Measurements from ENCODE around the gene NUCB1.

DNA sequence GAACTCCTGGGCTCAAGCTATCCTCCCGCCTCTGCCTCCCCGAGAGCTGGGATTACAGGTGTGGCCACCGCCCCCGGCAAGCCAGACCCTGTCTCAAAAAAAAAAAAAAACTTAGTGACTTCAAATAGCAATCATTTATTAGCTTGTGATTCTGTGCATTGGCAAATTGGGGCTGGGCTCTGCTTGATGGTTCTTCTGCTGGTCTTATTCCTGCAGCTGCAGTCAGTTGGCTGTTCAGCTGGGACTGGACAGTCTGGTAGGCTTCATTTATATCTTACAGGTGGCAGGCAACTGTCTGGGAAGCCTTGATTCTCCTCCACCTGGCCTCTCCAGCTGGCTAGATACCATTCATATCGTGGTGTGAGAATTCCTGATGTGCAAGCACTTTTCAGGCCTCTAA lies 40.8 kb downstream of the NUCB1 start:
- no peak for TF ChIP-seq EZH2 (IDR thresholded peaks at IDR 0.05)
- TF ChIP-seq POLR2AphosphoS5 (IDR thresholded peaks at IDR 0.05; ENCODE audit: borderline replicate concordance, low read depth, low read length): no peak
- no peak for TF ChIP-seq FOXP2 (optimal IDR thresholded peaks at IDR 0.05; ENCODE audit: control extremely low read depth, extremely low read length, insufficient read depth)
